GM21786 (cell line): ENCODE data around the gene LAMA3.

ENCODE experiments used
- ATAC-seq: cut with Tn5 transposase; IDR thresholded peaks from one replicate; pipeline ENCODE4 v1.9.1; 2021; ENCODE audit not compliant: unreplicated experiment

Gene LAMA3

GRCh38 chr18:23986600-23987359 is 297.5 kb downstream of the LAMA3 start:
- peak; percentile 75 for ATAC-seq

GRCh38 chr18:23990474-23991410 is 301.5 kb downstream of the LAMA3 start:
- ATAC-seq, result no peak

DNA sequence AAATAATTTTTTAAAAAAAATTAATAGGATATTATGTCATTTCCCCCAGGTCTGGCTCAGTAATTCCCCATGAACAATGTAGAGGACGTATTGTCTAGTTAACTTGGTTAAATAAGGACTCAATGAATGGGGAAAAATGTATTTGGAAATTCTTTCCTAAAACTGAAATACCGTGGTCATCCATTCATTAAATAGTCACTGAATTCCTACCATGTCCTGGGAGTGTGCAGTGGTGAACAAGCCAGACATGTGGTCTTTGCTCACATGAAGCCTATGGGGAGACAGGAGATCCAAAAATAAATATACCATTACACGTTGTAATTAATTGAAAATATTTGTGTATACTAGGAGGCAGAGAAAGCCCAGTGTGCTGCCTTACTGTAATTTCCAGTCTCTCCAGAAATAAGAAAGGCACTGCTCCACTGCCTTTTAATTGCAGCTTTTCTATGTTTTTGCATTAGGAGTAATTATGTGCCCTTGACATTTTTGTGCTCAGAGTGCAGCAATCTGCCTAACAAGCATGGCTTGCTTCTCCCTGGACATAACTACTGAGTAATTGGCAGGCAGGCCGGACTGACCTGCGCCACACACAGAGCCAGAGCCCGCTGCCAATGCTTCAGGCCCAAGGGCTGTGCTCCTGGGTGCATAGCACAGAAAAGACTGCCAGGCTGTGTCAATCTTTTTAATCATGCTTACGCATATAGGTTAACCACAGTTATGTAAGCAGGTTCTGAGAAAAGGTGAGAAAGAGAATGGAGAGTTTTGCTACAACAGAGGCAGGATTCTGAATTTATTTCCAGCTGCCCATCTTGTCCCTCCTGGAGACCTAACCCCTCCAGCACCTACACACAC is 303.1 kb downstream of the LAMA3 start:
- peak; percentile 39 for ATAC-seq

DNA sequence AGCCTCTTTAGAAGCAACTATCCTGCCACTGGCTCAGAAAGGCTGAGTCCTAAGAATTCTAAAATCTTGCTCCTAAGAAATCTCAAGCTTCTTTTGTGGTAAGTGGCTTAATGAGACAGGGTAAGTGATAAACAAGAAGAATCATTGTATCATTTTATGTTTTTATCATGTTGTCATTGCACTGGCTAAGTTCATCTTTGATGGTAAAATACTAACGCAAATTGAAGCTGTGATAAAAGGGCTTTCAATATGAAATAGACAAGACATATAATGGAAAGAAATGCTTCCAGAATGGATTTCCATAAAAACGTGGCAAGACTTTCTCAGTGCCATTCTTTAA is 303.7 kb downstream of the LAMA3 start:
- no peak for ATAC-seq

- no peak for ATAC-seq
Measured at GRCh38 chr18:23994361-23994902, 305.2 kb downstream of the LAMA3 start.

GRCh38 chr18:23995180-23995579 is 305.9 kb downstream of the LAMA3 start:
- ATAC-seq, result no peak

- ATAC-seq, result no peak
Measured at GRCh38 chr18:23998018-23998417, 308.8 kb downstream of the LAMA3 start.

- no peak for ATAC-seq
Measured at GRCh38 chr18:23998820-23999219, 309.6 kb downstream of the LAMA3 start.

GRCh38 chr18:24000613-24001490 is 311.6 kb downstream of the LAMA3 start:
- ATAC-seq, result no peak

DNA sequence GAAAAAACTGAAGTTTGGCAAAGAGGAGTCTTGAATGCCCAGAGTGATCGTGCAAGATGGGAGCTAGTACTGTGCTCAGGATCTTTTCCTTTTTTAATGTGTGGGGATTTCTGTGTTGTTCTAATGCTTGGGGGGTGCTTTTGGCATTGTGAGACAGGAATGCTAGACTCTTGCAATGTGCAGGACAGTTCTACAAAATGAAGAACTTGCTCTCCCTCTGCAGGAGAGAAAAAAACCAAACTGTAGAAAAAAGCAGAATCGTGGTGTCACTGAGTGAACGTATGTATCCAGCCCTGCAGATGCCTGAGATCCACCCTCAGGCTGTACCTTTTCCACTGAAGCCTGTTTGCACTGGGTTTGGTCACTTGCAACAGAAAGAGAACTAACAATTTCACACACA is 313.2 kb downstream of the LAMA3 start:
- ATAC-seq, result no peak

DNA sequence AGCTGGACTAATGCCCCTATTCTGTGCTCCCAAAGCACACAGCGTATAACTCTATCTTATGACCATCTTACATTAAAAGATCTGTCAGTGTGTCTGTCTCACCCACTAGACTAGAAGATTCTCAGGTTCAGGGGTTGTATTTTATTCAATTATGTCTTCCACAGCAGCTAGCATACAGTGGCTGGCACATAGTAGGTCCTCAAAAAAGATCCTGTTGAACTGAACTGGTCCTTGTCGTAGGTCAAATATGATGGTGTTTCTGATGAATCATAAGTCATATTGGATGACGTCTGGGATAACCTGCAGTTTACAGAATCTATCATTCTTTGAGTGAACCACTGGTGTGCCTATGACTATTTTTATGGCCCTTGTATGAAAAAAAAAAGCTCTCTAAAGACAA is 314.0 kb downstream of the LAMA3 start:
- ATAC-seq, result no peak

GRCh38 chr18:24003903-24004640 is 314.8 kb downstream of the LAMA3 start:
- ATAC-seq, result no peak
